H1 (cell line): ENCODE results near the gene NFIA. TPM values are rescaled to one million over a fixed set of nuclear protein-coding genes. Genes with fewer than 3 reads are reported as not detected.

Experiments
- CTCF ChIA-PET: fragments of 300-600 bp; sonication (Branson Sonifier 250); formaldehyde crosslinking; loops from one replicate; lab custom pipeline; 2021; ENCODE audit not compliant: partially characterized antibody; lab: Charles Lee
- POLR2A ChIA-PET: fragments of 300-600 bp; sonication (Branson Sonifier 250); formaldehyde crosslinking; loops from one replicate; lab custom pipeline; 2021; ENCODE audit warnings: inconsistent platforms; ENCODE audit not compliant: partially characterized antibody; lab: Charles Lee
- DNase-seq, 2 experiments: peaks; one replicate each; pipeline versions ENCODE4 v3.0.0 to v3.0.0-alpha.2; 2010 to 2022; ENCODE audit warnings: low spot score in 2 of 2, low read depth in 1 of 2, mixed read lengths in 1 of 2
- FAIRE-seq: peaks from 2 replicates; lab custom pipeline; 2011; peaks lifted over from hg19 to GRCh38; lab: Jason Lieb, UNC
- H2AFZ ChIP-seq: 2 replicates; pipeline ENCODE4 v1.8.1; 2012; ENCODE audit warnings: low read length, inconsistent platforms
- H2AK5ac ChIP-seq: 2 replicates; pipeline ENCODE4 v1.6.1; 2013; ENCODE audit warnings: low read depth, low read length
- H2BK120ac ChIP-seq: replicated peaks from 2 replicates; pipeline ENCODE3; 2013; ENCODE audit warnings: low read depth, low read length, inconsistent platforms
- H2BK12ac ChIP-seq: 2 replicates; pipeline ENCODE4 v1.6.1; 2013; ENCODE audit warnings: low read depth, low read length
- H2BK15ac ChIP-seq: 2 replicates; pipeline ENCODE4 v1.6.1; 2013; ENCODE audit warnings: low read length
- H2BK20ac ChIP-seq: 2 replicates; pipeline ENCODE4 v1.6.1; 2013; ENCODE audit warnings: low read length
- H2BK5ac ChIP-seq: 2 replicates; pipeline ENCODE4 v1.6.1; 2013; ENCODE audit warnings: low read depth, low read length
- H3K14ac ChIP-seq: 2 replicates; pipeline ENCODE4 v1.6.1; 2013; ENCODE audit warnings: inconsistent platforms; ENCODE audit not compliant: insufficient read length
- H3K18ac ChIP-seq: 2 replicates; pipeline ENCODE4 v1.6.1; 2013; ENCODE audit warnings: low read length; ENCODE audit errors: extremely low read depth
- H3K23ac ChIP-seq: 2 replicates; pipeline ENCODE4 v1.6.1; 2013; ENCODE audit warnings: inconsistent platforms; ENCODE audit not compliant: insufficient read length
- H3K23me2 ChIP-seq: 2 replicates; pipeline ENCODE4 v1.6.1; 2013; ENCODE audit warnings: low read depth, low read length
- H3K27ac ChIP-seq: 2 replicates; pipeline ENCODE4 v1.6.1; 2011; ENCODE audit warnings: low read depth, low read length, inconsistent platforms
- H3K27me3 ChIP-seq, 4 experiments: replicated peaks in 1 of 4; 1 replicate in 1 of 4; 2 replicates in 3 of 4; pipeline versions ENCODE4 v1.6.1 to v1.8.1; 2011 to 2013; ENCODE audit warnings: low read length in 3 of 4, mild to moderate bottlenecking in 3 of 4, inconsistent platforms in 2 of 4, mixed read lengths in 2 of 4, moderate library complexity in 1 of 4; ENCODE audit not compliant: control insufficient read depth in 3 of 4, insufficient read depth in 3 of 4; ENCODE audit errors: extremely low read depth in 1 of 4
- H3K36me3 ChIP-seq, 4 experiments: 2 replicates each; pipeline versions ENCODE4 v1.6.1 to v1.8.1; 2011 to 2013; ENCODE audit warnings: mild to moderate bottlenecking in 4 of 4, low read length in 3 of 4, moderate library complexity in 2 of 4, control low read depth in 1 of 4, inconsistent platforms in 1 of 4; ENCODE audit not compliant: insufficient read depth in 4 of 4, control insufficient read depth in 2 of 4
- H3K4ac ChIP-seq: replicated peaks from 2 replicates; pipeline ENCODE3; 2013; ENCODE audit warnings: low read length, low read depth, mixed read lengths, inconsistent platforms; ENCODE audit not compliant: insufficient read length
- H3K4me1 ChIP-seq, 4 experiments: replicated peaks in 1 of 4; 1 replicate in 1 of 4; 2 replicates in 3 of 4; pipeline versions ENCODE4 v1.6.1 to v1.8.1; 2011 to 2013; ENCODE audit warnings: low read length in 3 of 4, inconsistent platforms in 2 of 4, mixed read lengths in 1 of 4; ENCODE audit not compliant: insufficient read depth in 4 of 4, control insufficient read depth in 3 of 4
- H3K4me2 ChIP-seq, 2 experiments: 2 replicates each; pipeline versions ENCODE4 v1.6.1 to v1.8.1; 2011 to 2013; ENCODE audit warnings: low read depth in 2 of 2, low read length in 2 of 2, control low read depth in 1 of 2, inconsistent platforms in 1 of 2, mild to moderate bottlenecking in 1 of 2; ENCODE audit not compliant: insufficient read depth in 1 of 2
- H3K4me3 ChIP-seq, 4 experiments: fragments of 200-600, 300-600 bp in 1 of 4; sonication (generic), shearing (Covaris generic), sonication (Bioruptor Twin) in 1 of 4; 2 replicates each; pipeline versions ENCODE4 v1.5.1 to v1.8.1; 2011 to 2016; ENCODE audit warnings: low read length in 4 of 4, low read depth in 3 of 4, control low read depth in 2 of 4, inconsistent platforms in 2 of 4, mild to moderate bottlenecking in 2 of 4, mixed read lengths in 1 of 4, moderate library complexity in 1 of 4; ENCODE audit not compliant: insufficient read depth in 2 of 4; ENCODE audit errors: extremely low read depth in 1 of 4
- H3K56ac ChIP-seq: replicated peaks from 2 replicates; pipeline ENCODE3; 2013; ENCODE audit warnings: low read depth, mild to moderate bottlenecking, mixed read lengths, low read length, inconsistent platforms; ENCODE audit not compliant: insufficient read length
- H3K79me1 ChIP-seq: 2 replicates; pipeline ENCODE4 v1.6.1; 2013; ENCODE audit warnings: low read depth, low read length, control low read depth
- H3K79me2 ChIP-seq, 2 experiments: 2 replicates each; pipeline versions ENCODE4 v1.6.1 to v1.8.1; 2012 to 2013; ENCODE audit warnings: low read length in 2 of 2, mild to moderate bottlenecking in 2 of 2, inconsistent platforms in 1 of 2; ENCODE audit not compliant: insufficient read depth in 2 of 2, control insufficient read depth in 1 of 2
- H3K9ac ChIP-seq, 4 experiments: replicated peaks in 1 of 4; 1 replicate in 1 of 4; 2 replicates in 3 of 4; pipeline versions ENCODE4 v1.6.1 to v1.8.1; 2011 to 2013; ENCODE audit warnings: low read depth in 3 of 4, low read length in 3 of 4, control low read depth in 2 of 4, mild to moderate bottlenecking in 2 of 4, moderate library complexity in 2 of 4, inconsistent platforms in 1 of 4; ENCODE audit errors: extremely low read depth in 1 of 4
- H3K9me3 ChIP-seq, 2 experiments: 2 replicates each; pipeline versions ENCODE4 v1.6.1 to v1.8.1; 2012 to 2013; ENCODE audit warnings: mild to moderate bottlenecking in 2 of 2, moderate library complexity in 2 of 2, control low read depth in 1 of 2, inconsistent platforms in 1 of 2, low read depth in 1 of 2, low read length in 1 of 2, mixed read lengths in 1 of 2; ENCODE audit not compliant: insufficient read depth in 2 of 2
- H4K20me1 ChIP-seq, 2 experiments: replicated peaks in 1 of 2; 2 replicates each; pipeline versions ENCODE3 to v1.8.1; 2011 to 2013; ENCODE audit warnings: inconsistent platforms in 2 of 2, low read length in 2 of 2, mild to moderate bottlenecking in 1 of 2; ENCODE audit not compliant: insufficient read depth in 2 of 2, control insufficient read depth in 1 of 2
- H4K5ac ChIP-seq: 2 replicates; pipeline ENCODE4 v1.6.1; 2013; ENCODE audit warnings: low read length, low read depth, mixed read lengths, inconsistent platforms; ENCODE audit not compliant: insufficient read length
- H4K8ac ChIP-seq: 2 replicates; pipeline ENCODE4 v1.8.0; 2013; ENCODE audit warnings: mild to moderate bottlenecking, moderate library complexity, low read length, inconsistent platforms; ENCODE audit not compliant: insufficient read depth; ENCODE audit errors: extremely low read depth
- H4K91ac ChIP-seq: replicated peaks from 2 replicates; pipeline ENCODE3; 2013; ENCODE audit warnings: low read length, mixed read lengths, inconsistent platforms; ENCODE audit not compliant: insufficient read length
- BACH1 ChIP-seq: IDR thresholded peaks from 2 replicates; pipeline ENCODE4 v1.6.1; 2012; ENCODE audit warnings: low read length, improper control_type of control experiment
- CBX5 ChIP-seq: fragments of 300-800, 300-1000 bp; sonication (generic); IDR thresholded peaks from 2 replicates; pipeline ENCODE4 v1.7.1; 2016; ENCODE audit warnings: antibody characterized with exemption, low read length, low read depth
- CEBPB ChIP-seq: IDR thresholded peaks from 2 replicates; pipeline ENCODE4 v1.6.1; 2012; ENCODE audit warnings: low read depth, low read length
- CREB1 ChIP-seq: IDR thresholded peaks from 2 replicates; pipeline ENCODE4 v1.6.1; 2012; ENCODE audit warnings: inconsistent platforms
- EZH2 ChIP-seq: fragments of 200-600 bp; sonication (generic); IDR thresholded peaks from 2 replicates; pipeline ENCODE4 v1.7.1; 2012; ENCODE audit warnings: low read depth, mild to moderate bottlenecking, moderate library complexity, low read length, inconsistent platforms; ENCODE audit not compliant: severe bottlenecking
- GABPA ChIP-seq: IDR thresholded peaks from 2 replicates; pipeline ENCODE4 v1.6.1; 2011; ENCODE audit warnings: mild to moderate bottlenecking, low read length, moderate library complexity, borderline replicate concordance; ENCODE audit not compliant: insufficient read depth
- JUND ChIP-seq: IDR thresholded peaks from 2 replicates; pipeline ENCODE4 v1.6.1; 2011; ENCODE audit warnings: mild to moderate bottlenecking, improper control_type of control experiment, low read length
- KDM4A ChIP-seq: IDR thresholded peaks from one replicate; pipeline ENCODE4 v1.7.1; 2012; ENCODE audit warnings: low read depth, mild to moderate bottlenecking, moderate library complexity, low read length, inconsistent platforms; ENCODE audit not compliant: severe bottlenecking
- KDM5A ChIP-seq: fragments of 200-600 bp; IDR thresholded peaks from 2 replicates; pipeline ENCODE4 v1.7.1; 2012; ENCODE audit warnings: mild to moderate bottlenecking, low read length, inconsistent platforms, mixed read lengths
- SP2 ChIP-seq: IDR thresholded peaks from 2 replicates; pipeline ENCODE4 v1.6.1; 2012; ENCODE audit warnings: mild to moderate bottlenecking, low read length, inconsistent platforms
- TAF1 ChIP-seq: IDR thresholded peaks from 2 replicates; pipeline ENCODE4 v1.6.1; 2011; ENCODE audit warnings: mild to moderate bottlenecking, low read depth, low read length
- TAF7 ChIP-seq: optimal IDR thresholded peaks from 2 replicates; pipeline ENCODE3; 2011; ENCODE audit warnings: low read depth, mild to moderate bottlenecking, inconsistent platforms, low read length, moderate library complexity, borderline replicate concordance
- WGBS, 2 experiments: shearing (Covaris generic) in 1 of 2; methylation state at CpG; one replicate each; pipeline versions ENCODE4 v1.1.6 to v1.1.7; 2013 to 2015; ENCODE audit warnings: low lambda C conversion rate in 2 of 2, mixed read lengths in 2 of 2, inconsistent platforms in 1 of 2, low coverage in 1 of 2, missing lambda C conversion rate in 1 of 2; ENCODE audit not compliant: insufficient replicate concordance in 2 of 2, insufficient coverage in 1 of 2, insufficient read length in 1 of 2; ENCODE audit errors: extremely low coverage in 1 of 2, missing lambda C conversion rate in 1 of 2; 5-methylcytosine and 5-hydroxymethylcytosine counted together
- polyA plus RNA-seq, 7 experiments: library from polyadenylated mRNA; depleted of rRNA in 3 of 7; stranded (reverse) in 5 of 7; unstranded in 2 of 7; fragments of >200 nt in 5 of 7; fragments of 200-250 nt in 2 of 7; gene quantifications; 1 replicate in 5 of 7; 2 replicates in 1 of 7; 4 replicates in 1 of 7; pipeline versions ENCODE4 v1.2.1 to v1.2.3, GENCODE V29; 2011 to 2013; ENCODE audit warnings: missing spikeins in 2 of 7, mixed read lengths in 2 of 7
- total RNA-seq: library from RNA; stranded (reverse); fragmentation: NEBNext Ultra II Directional; extraction: Animal tissue kit (Norgen Biotek cat#: 25700); gene quantifications from 2 replicates; pipeline ENCODE4 v1.2.1, GENCODE V29; 2021
- TF ChIP-seq, protein P1 (sequence below), 3 experiments: IDR thresholded peaks; 1 replicate in 2 of 3; 2 replicates in 1 of 3; pipeline versions ENCODE4 v1.5.1 to v1.6.1; 2011; ENCODE audit warnings: low read length in 3 of 3, mild to moderate bottlenecking in 3 of 3, inconsistent platforms in 2 of 3, low read depth in 1 of 3, moderate library complexity in 1 of 3; ENCODE audit not compliant: insufficient read depth in 1 of 3; ENCODE audit errors: control extremely low read depth in 1 of 3

NFIA gene
- total and polyA plus RNA-seq, 2 of the 8 experiments (the other 6 are each of a cell fraction or from before 2014, with no cell fraction given) = 1.8 to 2.3 TPM

DNA sequence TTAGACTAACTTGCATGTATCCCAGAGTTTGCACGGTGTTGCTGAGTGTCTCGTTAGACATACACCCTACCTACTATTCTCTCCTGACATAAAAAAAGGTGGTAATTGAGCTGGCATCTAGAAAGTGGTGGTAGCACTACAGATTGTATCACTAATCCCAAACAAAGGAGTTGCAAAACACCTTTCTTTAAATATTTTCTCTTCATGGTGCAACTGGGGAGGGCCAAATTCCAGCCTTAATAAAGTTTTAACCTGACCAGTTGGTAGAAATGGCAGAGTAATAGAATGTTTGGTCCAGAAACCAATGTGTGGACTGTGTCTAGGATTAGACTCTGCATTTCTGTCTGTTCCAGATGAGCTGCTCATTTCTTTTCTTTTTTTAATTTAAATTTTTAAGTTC lies 40.0 kb downstream of the NFIA start:
- no peak overlapping the region for H3K14ac ChIP-seq
- H3K36me3 ChIP-seq = no peaks in the 10 kb centered on the region
- no peak overlapping the region for H3K27ac ChIP-seq
- ChIA-PET POLR2A (no interaction called here), CTCF (no interaction called here)
- H4K8ac ChIP-seq = no peak overlapping the region
- H3K56ac ChIP-seq = no peak overlapping the region
- no peaks in the 10 kb centered on the region for H3K79me1 ChIP-seq
- H3K23ac ChIP-seq = no peak overlapping the region
- H2BK12ac ChIP-seq = no peak overlapping the region
- WGBS, 2 experiments = 94% methylated on average over 2 of the region's 2 CpGs; no CpG with 5 or more reads in 1 of the 2 experiments
- H3K18ac ChIP-seq = no peak overlapping the region
- no peak overlapping the region for H2BK20ac ChIP-seq
- H3K4me3 ChIP-seq = no peak overlapping the region
- H2BK120ac ChIP-seq = no peak overlapping the region
- no peak overlapping the region for H4K91ac ChIP-seq
- H3K79me2 ChIP-seq = no peaks in the 10 kb centered on the region
- H3K4me1 ChIP-seq = peaks cover 0 to 2% (median under 1%) of the 10 kb centered on the region in 4 experiments; a peak in 3 of 7 replicates
- H3K4me2 ChIP-seq = no peak overlapping the region
- H3K23me2 ChIP-seq = no peaks in the 10 kb centered on the region
- DNase-seq = no peak
- no peaks in the 10 kb centered on the region for H4K20me1 ChIP-seq
- H3K27me3 ChIP-seq = no peaks in the 10 kb centered on the region
- no peak overlapping the region for H2AFZ ChIP-seq
- H3K9ac ChIP-seq = no peak overlapping the region
- no peak overlapping the region for H3K4ac ChIP-seq
- no peak overlapping the region for H2BK5ac ChIP-seq
- no peak overlapping the region for H2AK5ac ChIP-seq
- H4K5ac ChIP-seq = no peak overlapping the region
- H3K9me3 ChIP-seq = no peaks in the 10 kb centered on the region
- no peak for FAIRE-seq
- no peak overlapping the region for H2BK15ac ChIP-seq
- TF ChIP-seq CEBPB (no peak), CREB1 (no peak), GABPA (no peak), TAF7 (no peak), BACH1 (no peak), TAF1 (no peak), JUND (no peak), KDM5A (no peak), KDM4A (no peak), CBX5 (no peak), EZH2 (no peak), SP2 (no peak)
- TF ChIP-seq, protein P1, sequence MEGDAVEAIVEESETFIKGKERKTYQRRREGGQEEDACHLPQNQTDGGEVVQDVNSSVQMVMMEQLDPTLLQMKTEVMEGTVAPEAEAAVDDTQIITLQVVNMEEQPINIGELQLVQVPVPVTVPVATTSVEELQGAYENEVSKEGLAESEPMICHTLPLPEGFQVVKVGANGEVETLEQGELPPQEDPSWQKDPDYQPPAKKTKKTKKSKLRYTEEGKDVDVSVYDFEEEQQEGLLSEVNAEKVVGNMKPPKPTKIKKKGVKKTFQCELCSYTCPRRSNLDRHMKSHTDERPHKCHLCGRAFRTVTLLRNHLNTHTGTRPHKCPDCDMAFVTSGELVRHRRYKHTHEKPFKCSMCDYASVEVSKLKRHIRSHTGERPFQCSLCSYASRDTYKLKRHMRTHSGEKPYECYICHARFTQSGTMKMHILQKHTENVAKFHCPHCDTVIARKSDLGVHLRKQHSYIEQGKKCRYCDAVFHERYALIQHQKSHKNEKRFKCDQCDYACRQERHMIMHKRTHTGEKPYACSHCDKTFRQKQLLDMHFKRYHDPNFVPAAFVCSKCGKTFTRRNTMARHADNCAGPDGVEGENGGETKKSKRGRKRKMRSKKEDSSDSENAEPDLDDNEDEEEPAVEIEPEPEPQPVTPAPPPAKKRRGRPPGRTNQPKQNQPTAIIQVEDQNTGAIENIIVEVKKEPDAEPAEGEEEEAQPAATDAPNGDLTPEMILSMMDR (IDR thresholded peaks at IDR 0.05; ENCODE audit: control extremely low read depth in 1 of 3, insufficient read depth in 1 of 3, low read depth in 1 of 3, low read length in 3 of 3) = no peak
